PFSK-1 (cell line): ENCODE data around the gene TRAPPC3.

Experiments
- FOXP2 ChIP-seq: optimal IDR thresholded peaks from 2 replicates; pipeline ENCODE3; 2011; ENCODE audit warnings: borderline replicate concordance, control low read depth, inconsistent platforms; ENCODE audit not compliant: insufficient read depth; ENCODE audit errors: extremely low read length, extremely low read depth
- POLR2AphosphoS5 ChIP-seq: IDR thresholded peaks from 2 replicates; pipeline ENCODE4 v1.6.1; 2012; ENCODE audit warnings: low read depth, mild to moderate bottlenecking, control low read depth, low read length, moderate library complexity
- SIN3A ChIP-seq: IDR thresholded peaks from 2 replicates; pipeline ENCODE4 v1.6.1; 2012; ENCODE audit warnings: mild to moderate bottlenecking, low read length, moderate library complexity, borderline replicate concordance; ENCODE audit not compliant: insufficient read depth
- TAF1 ChIP-seq: IDR thresholded peaks from 2 replicates; pipeline ENCODE4 v1.6.1; 2012; ENCODE audit warnings: low read length, control low read depth, borderline replicate concordance; ENCODE audit not compliant: insufficient read depth
- TF ChIP-seq, protein P1 (sequence below), 2 experiments: IDR thresholded peaks; 2 replicates each; pipeline versions ENCODE4 v1.6.1 to v1.8.0; 2011 to 2012; ENCODE audit warnings: low read depth in 2 of 2, low read length in 2 of 2, control low read depth in 1 of 2, inconsistent platforms in 1 of 2, mild to moderate bottlenecking in 1 of 2, moderate library complexity in 1 of 2; ENCODE audit not compliant: insufficient read depth in 1 of 2

DNA sequence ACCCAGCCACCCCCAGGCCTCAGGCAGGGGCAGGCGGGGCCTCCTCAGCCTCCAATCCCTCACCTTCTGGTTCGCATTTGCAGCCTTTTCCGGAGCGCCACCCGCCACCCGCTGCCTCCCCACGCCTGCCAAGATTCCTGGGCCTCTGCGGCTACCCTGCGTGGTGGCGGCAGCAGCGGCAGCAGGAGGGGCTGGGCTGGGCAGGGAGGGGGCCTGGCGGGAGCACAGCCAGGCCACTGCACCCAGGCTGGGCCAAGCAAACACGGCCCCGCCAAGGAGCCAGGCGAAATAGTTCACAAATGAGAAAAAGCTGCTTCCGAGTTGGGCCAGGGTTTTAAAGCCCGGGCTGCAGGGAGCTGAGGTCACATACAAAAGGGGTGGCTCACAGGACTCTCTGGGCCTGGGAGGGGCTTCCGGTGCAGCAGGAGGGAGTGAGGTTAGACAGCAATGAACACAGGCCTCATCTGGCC is 34.1 kb downstream of the TRAPPC3 start:
- TF ChIP-seq POLR2AphosphoS5 (no peak), TAF1 (no peak), SIN3A (no peak), FOXP2 (no peak)
- TF ChIP-seq, protein P1, sequence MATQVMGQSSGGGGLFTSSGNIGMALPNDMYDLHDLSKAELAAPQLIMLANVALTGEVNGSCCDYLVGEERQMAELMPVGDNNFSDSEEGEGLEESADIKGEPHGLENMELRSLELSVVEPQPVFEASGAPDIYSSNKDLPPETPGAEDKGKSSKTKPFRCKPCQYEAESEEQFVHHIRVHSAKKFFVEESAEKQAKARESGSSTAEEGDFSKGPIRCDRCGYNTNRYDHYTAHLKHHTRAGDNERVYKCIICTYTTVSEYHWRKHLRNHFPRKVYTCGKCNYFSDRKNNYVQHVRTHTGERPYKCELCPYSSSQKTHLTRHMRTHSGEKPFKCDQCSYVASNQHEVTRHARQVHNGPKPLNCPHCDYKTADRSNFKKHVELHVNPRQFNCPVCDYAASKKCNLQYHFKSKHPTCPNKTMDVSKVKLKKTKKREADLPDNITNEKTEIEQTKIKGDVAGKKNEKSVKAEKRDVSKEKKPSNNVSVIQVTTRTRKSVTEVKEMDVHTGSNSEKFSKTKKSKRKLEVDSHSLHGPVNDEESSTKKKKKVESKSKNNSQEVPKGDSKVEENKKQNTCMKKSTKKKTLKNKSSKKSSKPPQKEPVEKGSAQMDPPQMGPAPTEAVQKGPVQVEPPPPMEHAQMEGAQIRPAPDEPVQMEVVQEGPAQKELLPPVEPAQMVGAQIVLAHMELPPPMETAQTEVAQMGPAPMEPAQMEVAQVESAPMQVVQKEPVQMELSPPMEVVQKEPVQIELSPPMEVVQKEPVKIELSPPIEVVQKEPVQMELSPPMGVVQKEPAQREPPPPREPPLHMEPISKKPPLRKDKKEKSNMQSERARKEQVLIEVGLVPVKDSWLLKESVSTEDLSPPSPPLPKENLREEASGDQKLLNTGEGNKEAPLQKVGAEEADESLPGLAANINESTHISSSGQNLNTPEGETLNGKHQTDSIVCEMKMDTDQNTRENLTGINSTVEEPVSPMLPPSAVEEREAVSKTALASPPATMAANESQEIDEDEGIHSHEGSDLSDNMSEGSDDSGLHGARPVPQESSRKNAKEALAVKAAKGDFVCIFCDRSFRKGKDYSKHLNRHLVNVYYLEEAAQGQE (IDR thresholded peaks at IDR 0.05; ENCODE audit: insufficient read depth in 1 of 2, low read depth in 2 of 2, low read length in 2 of 2) = no peak
